Dermis blood vessel endothelial cell (primary cell): ENCODE results near the gene LRRC73. TPM values are rescaled to one million over a fixed set of nuclear protein-coding genes. Genes with fewer than 3 reads are reported as not detected.
"Not testable (repeated sequence)": the region's sequence is repeated elsewhere in the genome, so short reads cannot be mapped to it uniquely, and the experiment has no call there.

Experiments used
- DNase-seq: peaks from one replicate; pipeline ENCODE4 v3.0.0; 2010
- total RNA-seq: library from RNA; depleted of rRNA; stranded (reverse); fragments of >200 nt; gene quantifications from 2 replicates; pipeline ENCODE4 v1.2.3, GENCODE V29; 2014

LRRC73 gene
- total RNA-seq, 1 donor from 2014 or later, result 0.17 TPM

- DNase-seq, result no peak
These were observed 50.6 kb downstream of the LRRC73 start for GRCh38 chr6:43459535-43459934.

- DNase-seq, result not testable (repeated sequence)
These were observed 52.0 kb downstream of the LRRC73 start for GRCh38 chr6:43458154-43458553.

GRCh38 chr6:43457643-43458042, 52.5 kb downstream of the LRRC73 start:
- no peak for DNase-seq

Other genes starting within 250 kb of the LRRC73 start
- not detected in 2 replicates for gene SLC22A7, start 212.1 kb downstream of the LRRC73 start, total RNA-seq
- 0.34 TPM in 1 of 2 replicates, not detected in the other for gene CRIP3, start 201.5 kb downstream of the LRRC73 start, total RNA-seq
- gene ZNF318, start 140.7 kb downstream of the LRRC73 start, total RNA-seq, result 9.7 and 10.8 TPM in 2 replicates
- 19.2 and 22.0 TPM in 2 replicates for gene ABCC10, start 82.8 kb downstream of the LRRC73 start, total RNA-seq
- 0.60 and 0.68 TPM in 2 replicates for gene DLK2, start 54.8 kb downstream of the LRRC73 start, total RNA-seq
- gene TJAP1, start 32.8 kb downstream of the LRRC73 start, total RNA-seq, result 12.6 and 17.9 TPM in 2 replicates
- gene YIPF3, start 6.6 kb upstream of the LRRC73 start, total RNA-seq, result 135 and 149 TPM in 2 replicates
- 21.3 and 36.2 TPM in 2 replicates for gene POLR1C, start 6.7 kb upstream of the LRRC73 start, total RNA-seq
- 27.2 and 30.6 TPM in 2 replicates for gene XPO5, start 65.7 kb upstream of the LRRC73 start, total RNA-seq
- gene POLH, start 65.8 kb upstream of the LRRC73 start, total RNA-seq, result 22.5 and 32.3 TPM in 2 replicates
- 43.6 and 49.4 TPM in 2 replicates for gene GTPBP2, start 118.9 kb upstream of the LRRC73 start, total RNA-seq
- gene MAD2L1BP, start 125.5 kb upstream of the LRRC73 start, total RNA-seq, result 38.5 and 51.9 TPM in 2 replicates
- gene RSPH9, start 134.7 kb upstream of the LRRC73 start, total RNA-seq, result 0.23 and 0.34 TPM in 2 replicates
- gene MRPS18A, start 177.4 kb upstream of the LRRC73 start, total RNA-seq, result 44.2 and 57.1 TPM in 2 replicates